Measurements from ENCODE around the gene BTN2A1. TPM values are rescaled to one million over a fixed set of nuclear protein-coding genes. Genes with fewer than 3 reads are reported as not detected.
"Not testable (repeated sequence)": the region's sequence is repeated elsewhere in the genome, so short reads cannot be mapped to it uniquely, and the experiment has no call there.

The BTN2A1 gene
- polyA plus RNA-seq, 3 donors = 7.9 to 13.3 (median 9.8) TPM

- H3K27ac ChIP-seq (ENCODE audit: low read depth, low read length) = no peak overlapping the region
- 70 to 85% (median 80%) methylated on average over 5 of the region's 5 CpGs for WGBS, 3 donors
Observed at GRCh38 chr6:26430787-26431186, 27.0 kb upstream of the BTN2A1 start.

- WGBS, 3 donors = 83 to 92% (median 88%) methylated on average over 6 of the region's 6 CpGs
- no peak overlapping the region for H3K27ac ChIP-seq (ENCODE audit: low read depth, low read length)
Observed at GRCh38 chr6:26431258-26432172, 26.2 kb upstream of the BTN2A1 start.

- H3K27ac ChIP-seq (ENCODE audit: low read depth, low read length) = no peak overlapping the region
- 76 to 88% (median 87%) methylated on average over 5 of the region's 5 CpGs for WGBS, 3 donors
Observed at GRCh38 chr6:26432627-26433201, 25.0 kb upstream of the BTN2A1 start.

GRCh38 chr6:26433680-26434079 lies 24.1 kb upstream of the BTN2A1 start:
- 91 to 96% (median 96%) methylated on average over 8 of the region's 8 CpGs for WGBS, 3 donors
- H3K27ac ChIP-seq (ENCODE audit: low read depth, low read length) = not testable (repeated sequence)

GRCh38 chr6:26436018-26436417 lies 21.7 kb upstream of the BTN2A1 start:
- no peak overlapping the region for H3K27ac ChIP-seq (ENCODE audit: low read depth, low read length)
- 85 to 99% (median 96%) methylated on average over 4 of the region's 4 CpGs for WGBS, 3 donors

- no peak overlapping the region for H3K27ac ChIP-seq (ENCODE audit: low read depth, low read length)
- 83 to 100% (median 91%) methylated on average over 1 of the region's 1 CpG for WGBS, 3 donors
Observed at GRCh38 chr6:26437550-26437949, 20.2 kb upstream of the BTN2A1 start.

- WGBS, 3 donors = 95 to 97% (median 96%) methylated on average over 1 of the region's 1 CpG
Observed at GRCh38 chr6:26438000-26438399, 19.8 kb upstream of the BTN2A1 start.

GRCh38 chr6:26439151-26440125 lies 18.3 kb upstream of the BTN2A1 start:
- no peak overlapping the region for H3K27ac ChIP-seq (ENCODE audit: low read depth, low read length)
- WGBS, 3 donors = 47 to 56% (median 50%) methylated on average over 7 of the region's 7 CpGs

More at GRCh38 chr6:26438000-26438399, 19.8 kb upstream of the BTN2A1 start:
- no peak overlapping the region for H3K27ac ChIP-seq (ENCODE audit: low read depth, low read length)

GRCh38 chr6:26440977-26441358 lies 16.8 kb upstream of the BTN2A1 start:
- H3K27ac ChIP-seq (ENCODE audit: low read depth, low read length) = no peak overlapping the region
- 5 to 60% (median 10%) methylated on average over 2 of the region's 2 CpGs for WGBS, 3 donors

- H3K27ac ChIP-seq (ENCODE audit: low read depth, low read length) = no peak overlapping the region
- 41 to 73% (median 52%) methylated on average over 5 of the region's 5 CpGs for WGBS, 3 donors
Observed at GRCh38 chr6:26441977-26442376, 15.8 kb upstream of the BTN2A1 start.

- 64 to 84% (median 79%) methylated on average over 5 of the region's 5 CpGs for WGBS, 3 donors
- H3K27ac ChIP-seq (ENCODE audit: low read depth, low read length) = no peak overlapping the region
Observed at GRCh38 chr6:26445934-26446667, 11.7 kb upstream of the BTN2A1 start.

- H3K27ac ChIP-seq (ENCODE audit: low read depth, low read length) = no peak overlapping the region
- 87 to 95% (median 91%) methylated on average over 5 of the region's 5 CpGs for WGBS, 3 donors
Observed at GRCh38 chr6:26447257-26447656, 10.5 kb upstream of the BTN2A1 start.

- no peak overlapping the region for H3K27ac ChIP-seq (ENCODE audit: low read depth, low read length)
- 87 to 94% (median 91%) methylated on average over 3 of the region's 3 CpGs for WGBS, 3 donors
Observed at GRCh38 chr6:26450240-26450639, 7.5 kb upstream of the BTN2A1 start.

- 69 to 81% (median 73%) methylated on average over 1 of the region's 1 CpG for WGBS, 3 donors
- H3K27ac ChIP-seq (ENCODE audit: low read depth, low read length) = no peak overlapping the region
Observed at GRCh38 chr6:26452631-26453235, 5.0 kb upstream of the BTN2A1 start.

GRCh38 chr6:26454631-26455030 lies 3.1 kb upstream of the BTN2A1 start:
- WGBS, 3 donors = 89 to 94% (median 91%) methylated on average over 1 of the region's 1 CpG
- H3K27ac ChIP-seq (ENCODE audit: low read depth, low read length) = no peak overlapping the region

GRCh38 chr6:26455357-26455970 lies 2.3 kb upstream of the BTN2A1 start:
- H3K27ac ChIP-seq (ENCODE audit: low read depth, low read length) = no peak overlapping the region
- WGBS, 3 donors = 87 to 95% (median 90%) methylated on average over 3 of the region's 3 CpGs

- no peak overlapping the region for H3K27ac ChIP-seq (ENCODE audit: low read depth, low read length)
- 18 to 19% (median 19%) methylated on average over 9 of the region's 9 CpGs for WGBS, 3 donors
Observed at GRCh38 chr6:26457264-26457805, 420 bp upstream of the BTN2A1 start.
